ENCODE results near the gene F2R. TPM values are rescaled to one million over a fixed set of nuclear protein-coding genes. Genes with fewer than 3 reads are reported as not detected.

F2R gene
- total and polyA plus RNA-seq, 2 of the 8 experiments (the other 6 are each of a cell fraction or from before 2014, with no cell fraction given), result 23.8 to 29.1 TPM

- TF ChIP-seq, protein P1, sequence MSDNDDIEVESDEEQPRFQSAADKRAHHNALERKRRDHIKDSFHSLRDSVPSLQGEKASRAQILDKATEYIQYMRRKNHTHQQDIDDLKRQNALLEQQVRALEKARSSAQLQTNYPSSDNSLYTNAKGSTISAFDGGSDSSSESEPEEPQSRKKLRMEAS (IDR thresholded peaks at IDR 0.05), result no peak
- TF ChIP-seq, protein P2, sequence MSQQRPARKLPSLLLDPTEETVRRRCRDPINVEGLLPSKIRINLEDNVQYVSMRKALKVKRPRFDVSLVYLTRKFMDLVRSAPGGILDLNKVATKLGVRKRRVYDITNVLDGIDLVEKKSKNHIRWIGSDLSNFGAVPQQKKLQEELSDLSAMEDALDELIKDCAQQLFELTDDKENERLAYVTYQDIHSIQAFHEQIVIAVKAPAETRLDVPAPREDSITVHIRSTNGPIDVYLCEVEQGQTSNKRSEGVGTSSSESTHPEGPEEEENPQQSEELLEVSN (IDR thresholded peaks at IDR 0.05), result no peak
- TF ChIP-seq SAP30 (IDR thresholded peaks at IDR 0.05; ENCODE audit: insufficient read depth, insufficient replicate concordance, low read length), result no peak
- no peak for TF ChIP-seq GTF2F1 (IDR thresholded peaks at IDR 0.05; ENCODE audit: borderline replicate concordance, low read depth, low read length)
- no peak for TF ChIP-seq NANOG (IDR thresholded peaks at IDR 0.05; ENCODE audit: insufficient read depth, low read depth, low read length, poor library complexity, severe bottlenecking)
- no peak for TF ChIP-seq POLR2A (IDR thresholded peaks at IDR 0.05; ENCODE audit: control extremely low read depth in 1 of 2, low read depth in 2 of 2, low read length in 2 of 2)
- no peak for TF ChIP-seq TAF1 (IDR thresholded peaks at IDR 0.05; ENCODE audit: low read depth, low read length)
Observed at GRCh38 chr5:76717222-76718083, 1.5 kb downstream of the F2R start (continued).

Data from H1 (cell line).